Psoas muscle (tissue), 7 donors: ENCODE results near the gene ZNF410. TPM values are rescaled to one million over a fixed set of nuclear protein-coding genes. Genes with fewer than 3 reads are reported as not detected.

Source experiments
- polyA plus RNA-seq, 3 donors: library from polyadenylated mRNA; stranded (reverse); fragments of 200-250 nt; gene quantifications; one replicate each; pipeline ENCODE4 v1.2.3, GENCODE V29; 2013
- total RNA-seq, 4 donors: library from RNA; stranded (reverse); fragmentation: NEBNext Ultra II Directional in 2 of 4; extraction: Animal tissue kit (Norgen Biotek cat#: 25700) in 2 of 4; gene quantifications; one replicate each; pipeline versions ENCODE4 v1.2.1 to v1.2.4, GENCODE V29; 2021 to 2023
- donor health status: healthy with polysubstance abuse.
- donor health status: DM: no; HTN: no; CAD: no; lungs with moderate emphysema.
- donor health status: Bipolar disorder and iron deficiency.
- donor health status: healthy.
- donor health status: DM: no; HTN: no; CAD: no.
- donor health status: DM: no; HTN: no; CAD: no.
- donor health status: DM: yes; HTN: yes; CAD: no.

The ZNF410 gene
- total and polyA plus RNA-seq, 7 donors = 13.1 to 40.6 (median 21.4) TPM

Other genes starting within 250 kb of the ZNF410 start
- gene DNAL1, start 241.9 kb upstream of the ZNF410 start, total RNA-seq = 1 to 10 TPM; 4.3 to 8.4 (median 6.3) TPM
- gene DNAL1, start 241.9 kb upstream of the ZNF410 start, polyA plus RNA-seq = 10 to 100 TPM in 1 of 3 donors, 1 to 10 TPM in 2; 6.0 to 20.0 (median 7.1) TPM
- 10 to 100 TPM in 3 of 4 donors, 1 to 10 TPM in 1; 9.3 to 27.0 (median 17.0) TPM for gene PNMA1, start 172.5 kb upstream of the ZNF410 start, total RNA-seq
- 10 to 100 TPM; 11.0 to 28.8 (median 19.6) TPM for gene PNMA1, start 172.5 kb upstream of the ZNF410 start, polyA plus RNA-seq
- 10 to 100 TPM; 12.3 to 23.8 (median 20.4) TPM for gene PTGR2, start 35.0 kb upstream of the ZNF410 start, total RNA-seq
- 10 to 100 TPM in 2 of 3 donors, 1 to 10 TPM in 1; 7.9 to 11.5 (median 11.2) TPM for gene PTGR2, start 35.0 kb upstream of the ZNF410 start, polyA plus RNA-seq
- gene FAM161B, start 63.2 kb downstream of the ZNF410 start, total RNA-seq = 1 to 10 TPM; 5.0 to 6.4 (median 5.4) TPM
- 1 to 10 TPM; 6.1 to 7.3 (median 7.1) TPM for gene FAM161B, start 63.2 kb downstream of the ZNF410 start, polyA plus RNA-seq
- 10 to 100 TPM; 25.7 to 40.3 (median 31.3) TPM for gene COQ6, start 63.4 kb downstream of the ZNF410 start, total RNA-seq
- 10 to 100 TPM; 32.6 to 44.9 (median 40.9) TPM for gene COQ6, start 63.4 kb downstream of the ZNF410 start, polyA plus RNA-seq
- 10 to 100 TPM in 1 of 4 donors, 1 to 10 TPM in 3; 5.2 to 11.5 (median 9.1) TPM for gene ENTPD5, start 132.4 kb downstream of the ZNF410 start, total RNA-seq
- 1 to 10 TPM; 4.6 to 9.1 (median 5.0) TPM for gene ENTPD5, start 132.4 kb downstream of the ZNF410 start, polyA plus RNA-seq
- 1 to 10 TPM; 1.0 to 1.7 (median 1.3) TPM for gene BBOF1, start 132.5 kb downstream of the ZNF410 start, total RNA-seq
- 1 to 10 TPM; 1.1 to 3.2 (median 2.1) TPM for gene BBOF1, start 132.5 kb downstream of the ZNF410 start, polyA plus RNA-seq
- gene ALDH6A1, start 197.6 kb downstream of the ZNF410 start, total RNA-seq = 10 to 100 TPM; 22.3 to 60.5 (median 35.6) TPM
- 1 to 10 TPM; 7.3 to 8.3 (median 7.7) TPM for gene ALDH6A1, start 197.6 kb downstream of the ZNF410 start, polyA plus RNA-seq
- gene LIN52, start 198.1 kb downstream of the ZNF410 start, total RNA-seq = 1 to 10 TPM; 1.7 to 6.5 (median 3.8) TPM
- gene LIN52, start 198.1 kb downstream of the ZNF410 start, polyA plus RNA-seq = 1 to 10 TPM; 2.6 to 8.6 (median 3.5) TPM